ENCODE measurements around the gene PCNP. TPM values are rescaled to one million over a fixed set of nuclear protein-coding genes. Genes with fewer than 3 reads are reported as not detected.

PCNP gene
- total RNA-seq, 2 experiments from 2014 or later: 176 to 197 TPM

GRCh38 chr3:101567528-101568317 is 6.3 kb upstream of the PCNP start:
- intact Hi-C loops (cut with micrococcal nuclease): no loop called here
- TF ChIP-seq CTCF (IDR thresholded peaks at IDR 0.05): no peak
- ChIA-PET CTCF (interaction anchor here (0.9 to 1.3 kb wide), 2 partner anchors 47 to 59 kb away, joined by 3 to 4 read pairs; no protein-coding TSS in a partner anchor), POLR2A (interaction anchor here (0.6 to 2.0 kb wide), 4 partner anchors 22 to 83 kb away, joined by 3 to 6 read pairs (median 4); no protein-coding TSS in a partner anchor)
- H3K4me1 Mint-ChIP-seq (ENCODE audit: low read depth): peaks cover 77% of the 10 kb centered on the region
- H3K36me3 Mint-ChIP-seq (ENCODE audit: low read depth): peaks cover 51% of the 10 kb centered on the region
- peak; percentile 76 for DNase-seq
- no peaks in the 10 kb centered on the region for H3K9me3 Mint-ChIP-seq
- H3K27me3 Mint-ChIP-seq: no peaks in the 10 kb centered on the region
- H3K4me3 Mint-ChIP-seq: no peak overlapping the region
- H3K27ac Mint-ChIP-seq: peak overlapping the region; percentile 86
- peak; percentile 76 for ATAC-seq

- Mint-ChIP-seq H3K36me3 (ENCODE audit: low read depth) (peaks cover 31% of the 10 kb centered on the region), H3K9me3 (no peaks in the 10 kb centered on the region), H3K27ac (peak overlapping the region; percentile 76), H3K27me3 (no peaks in the 10 kb centered on the region), H3K4me3 (peak overlapping the region; percentile 28), H3K4me1 (ENCODE audit: low read depth) (peaks cover 64% of the 10 kb centered on the region)
- DNase-seq (no peak), ATAC-seq (no peak)
- CTCF ChIA-PET: interaction anchor here (0.7 to 1.1 kb wide), 2 partner anchors 104 to 231 kb away, joined by 3 read pairs; no protein-coding TSS in a partner anchor
- POLR2A ChIA-PET: interaction anchor here (0.6 to 5.7 kb wide), 5 partner anchors 8 to 115 kb away, joined by 3 to 32 read pairs (median 4); partner anchors contain the start of gene TRMT10C
- intact Hi-C loops (cut with micrococcal nuclease): loop anchor here (5.0 kb wide), 2 partner anchors 54 to 71 kb away; no protein-coding TSS in a partner anchor
- no peak for TF ChIP-seq CTCF (IDR thresholded peaks at IDR 0.05)
Observed at GRCh38 chr3:101571028-101571895, 2.7 kb upstream of the PCNP start.

- Mint-ChIP-seq H3K4me1 (ENCODE audit: low read depth) (peaks cover 67% of the 10 kb centered on the region), H3K36me3 (ENCODE audit: low read depth) (peaks cover 29% of the 10 kb centered on the region), H3K27ac (peak overlapping the region; percentile 98), H3K9me3 (no peaks in the 10 kb centered on the region), H3K27me3 (no peaks in the 10 kb centered on the region), H3K4me3 (peak overlapping the region; percentile 95)
- TF ChIP-seq CTCF (IDR thresholded peaks at IDR 0.05): no peak
- ATAC-seq: peak; percentile 41
- ChIA-PET CTCF (interaction anchor here (0.7 to 2.8 kb wide), 17 partner anchors 10 to 106 kb away, joined by 3 to 15 read pairs (median 3); partner anchors contain the start of genes SENP7 and ZBTB11), POLR2A (interaction anchor here (0.6 to 5.7 kb wide), 15 partner anchors 11 to 275 kb away, joined by 3 to 32 read pairs (median 5); partner anchors contain the start of genes NFKBIZ, RPL24, SENP7 and TRMT10C)
- intact Hi-C loops (cut with micrococcal nuclease): loop anchor here (2.0 to 5.0 kb wide), 3 partner anchors 57 to 102 kb away; partner anchors contain the start of gene ZBTB11
- DNase-seq: peak; percentile 65
Observed at GRCh38 chr3:101574388-101575112, 570 bp downstream of the PCNP start.

- DNase-seq: no peak
- Mint-ChIP-seq H3K27me3 (no peaks in the 10 kb centered on the region), H3K4me3 (no peak overlapping the region), H3K4me1 (ENCODE audit: low read depth) (peaks cover 56% of the 10 kb centered on the region), H3K27ac (no peak overlapping the region), H3K9me3 (no peaks in the 10 kb centered on the region), H3K36me3 (ENCODE audit: low read depth) (peaks cover 35% of the 10 kb centered on the region)
- ChIA-PET POLR2A (interaction anchor here (1.0 kb wide), 1 partner anchor 100 kb away, joined by 3 read pairs; the partner anchor contains the start of gene ZBTB11), CTCF (interaction anchor here (0.7 to 1.7 kb wide), 4 partner anchors 11 to 99 kb away, joined by 3 to 4 read pairs (median 3); partner anchors contain the start of gene ZBTB11)
- intact Hi-C loops (cut with micrococcal nuclease): no loop called here
- ATAC-seq: no peak
- no peak for TF ChIP-seq CTCF (IDR thresholded peaks at IDR 0.05)
Observed at GRCh38 chr3:101577286-101577685, 3.3 kb downstream of the PCNP start.

Data from activated CD8-positive, alpha-beta T cell treated with anti-CD3 and anti-CD28 coated beads for 36 hours (primary cell).